Smooth muscle cell of the brain vasculature (primary cell): ENCODE measurements around the gene TMEM229B.
A peak's percentile ranks its signal among the peaks of the same experiment; 100 is the strongest.

Experiments used
- DNase-seq: peaks from one replicate; pipeline ENCODE4 v3.0.0-alpha.2; 2012; ENCODE audit warnings: low read depth, low spot score

Gene TMEM229B

DNA sequence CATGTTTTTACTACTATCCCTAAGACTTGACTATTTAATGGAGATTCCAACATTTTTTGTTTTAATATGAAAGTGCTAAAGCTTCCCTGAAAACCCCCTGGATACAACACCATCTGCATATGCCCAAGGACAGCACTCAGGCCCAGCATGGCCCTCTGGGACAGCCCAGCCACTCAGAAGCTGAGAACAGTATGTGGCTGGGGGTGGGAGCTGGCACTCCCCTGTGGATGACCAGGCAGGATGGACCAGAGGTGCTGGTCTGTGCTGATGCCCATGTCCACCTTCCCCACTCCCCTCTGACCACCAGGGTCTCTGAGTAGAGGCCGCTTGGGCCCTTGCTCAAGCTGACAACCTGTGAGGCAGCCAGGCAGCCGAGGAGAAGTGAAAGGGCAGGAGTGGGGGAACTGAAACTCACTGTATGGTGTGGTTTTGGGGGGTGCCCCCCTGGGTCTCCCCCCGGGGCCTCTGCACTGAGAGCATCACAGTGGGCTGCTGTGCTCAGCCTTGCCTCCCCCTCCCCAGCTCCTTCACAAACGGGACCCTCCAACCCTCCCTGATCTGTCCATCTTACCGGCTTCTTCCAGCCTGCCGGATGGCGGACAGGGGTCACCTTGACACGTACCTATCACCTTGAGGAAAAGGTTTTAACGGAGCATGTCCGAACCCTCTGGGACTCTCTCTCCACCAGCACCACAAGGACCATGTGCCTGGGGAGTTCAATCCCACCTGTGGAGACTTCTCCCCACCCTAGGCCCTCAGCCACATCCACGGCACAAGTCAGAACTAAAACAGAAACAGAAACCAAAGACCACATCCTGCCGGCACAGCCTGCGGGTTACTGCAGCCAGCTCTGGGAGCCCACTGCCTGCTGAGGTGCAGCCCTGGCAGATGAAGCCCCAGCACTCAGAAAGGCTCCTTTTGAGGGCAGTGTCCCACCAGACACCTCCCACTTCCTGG is at the start of gene TMEM229B:
Gene TMEM229B, minus strand, starts transcription at position 785 of the 957 bp plus-strand sequence. CDS start 14,798 bp downstream, outside the sequence.
- DNase-seq, result no peak

DNA sequence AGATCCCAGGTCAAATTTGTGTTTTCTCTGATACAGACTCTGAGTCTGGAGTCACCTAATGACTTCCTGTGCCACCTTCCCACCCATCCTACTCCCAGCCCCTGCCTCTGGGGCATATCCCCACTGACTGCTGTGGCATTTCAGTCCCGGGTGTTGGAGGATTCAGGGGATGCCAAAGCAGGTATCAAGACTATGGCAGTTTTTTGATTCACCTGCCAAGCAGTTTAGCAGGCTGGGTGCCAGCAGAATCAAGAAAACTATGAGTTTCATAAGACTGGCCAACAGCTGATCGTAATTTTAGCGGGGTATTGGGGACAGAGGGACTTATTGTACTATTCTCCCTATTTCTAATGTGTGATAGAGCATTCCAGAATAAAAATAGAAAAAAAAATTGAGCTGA is 49.2 kb upstream of the TMEM229B start:
- no peak for DNase-seq

DNA sequence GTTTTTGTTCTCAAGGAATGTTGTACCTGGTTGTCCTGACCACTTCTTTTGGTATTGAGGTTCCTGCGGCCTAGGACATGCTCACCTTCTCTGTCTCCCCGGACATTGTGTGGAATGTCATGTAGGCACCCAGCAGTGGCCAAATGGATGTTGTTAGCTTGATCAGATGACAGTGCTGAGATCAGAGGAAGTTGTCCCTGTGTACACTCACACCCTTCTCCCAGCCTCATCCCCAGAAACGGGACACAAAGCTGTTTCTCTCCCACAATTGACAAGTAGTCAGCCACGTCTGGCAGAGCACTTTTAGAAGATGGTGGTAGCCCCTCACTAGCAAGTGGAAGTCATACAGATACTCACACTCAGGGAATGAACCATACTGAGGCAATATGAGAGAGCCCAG is 47.6 kb upstream of the TMEM229B start:
- no peak for DNase-seq

DNA sequence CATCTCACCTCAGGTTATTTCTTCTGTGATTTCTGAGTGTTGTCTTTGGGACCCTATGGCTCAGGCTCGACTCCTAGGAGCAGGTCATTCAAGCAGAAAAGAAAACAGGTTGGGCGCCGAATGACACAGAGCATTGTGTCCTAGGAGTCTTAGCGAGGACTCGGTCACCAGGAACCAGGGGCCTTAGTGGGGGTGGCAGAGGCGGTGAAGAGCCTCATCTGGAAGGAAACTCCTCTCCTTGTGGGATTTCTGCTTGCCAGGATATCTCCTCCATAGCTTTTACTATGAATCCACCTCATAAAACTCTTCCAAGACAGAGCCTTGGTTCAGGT is 45.2 kb upstream of the TMEM229B start:
- no peak for DNase-seq

DNA sequence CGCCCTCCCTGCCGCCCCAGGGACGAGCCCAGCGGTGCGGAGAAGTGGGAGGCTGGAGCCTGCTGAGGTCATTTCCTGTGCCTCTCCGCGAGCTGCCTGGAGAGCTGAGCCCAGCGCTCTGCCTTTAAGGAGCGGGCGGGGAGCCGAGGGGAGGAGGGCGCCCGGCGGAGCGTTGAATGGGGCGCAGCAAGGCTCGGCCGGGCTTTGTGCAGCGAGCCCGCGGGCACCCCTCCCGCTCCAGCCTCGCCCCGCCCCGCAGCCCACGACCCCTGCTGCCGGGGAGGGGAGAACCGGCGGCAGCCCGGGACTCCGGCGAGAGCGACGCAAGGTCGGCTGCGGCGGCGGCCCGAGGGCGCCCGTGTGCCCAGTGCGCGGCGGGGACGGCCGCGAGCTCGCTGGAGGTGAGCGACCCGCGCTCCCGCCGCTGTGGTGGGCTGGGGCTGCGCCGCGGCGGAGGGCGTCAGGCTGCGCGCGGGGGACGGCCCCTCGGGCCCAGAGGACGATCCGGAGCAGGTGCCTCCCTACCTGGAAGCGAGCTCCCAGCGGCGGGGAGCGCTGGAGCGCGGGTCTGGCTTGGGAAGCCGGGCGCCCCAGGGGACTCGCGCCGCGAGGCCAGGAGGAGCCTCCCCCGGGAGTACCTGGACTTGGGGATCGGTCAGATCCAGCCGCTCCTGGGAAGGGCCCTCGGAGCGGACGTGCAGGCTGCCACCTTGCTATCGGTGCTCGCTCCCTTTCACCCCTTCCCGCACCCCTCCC is 44.7 kb upstream of the TMEM229B start, which contains the start of gene PLEKHH1:
Gene PLEKHH1, plus strand, starts transcription at position 293 of the 756 bp plus-strand sequence. CDS start 8,578 bp downstream, outside the sequence.
- DNase-seq, result no peak

DNA sequence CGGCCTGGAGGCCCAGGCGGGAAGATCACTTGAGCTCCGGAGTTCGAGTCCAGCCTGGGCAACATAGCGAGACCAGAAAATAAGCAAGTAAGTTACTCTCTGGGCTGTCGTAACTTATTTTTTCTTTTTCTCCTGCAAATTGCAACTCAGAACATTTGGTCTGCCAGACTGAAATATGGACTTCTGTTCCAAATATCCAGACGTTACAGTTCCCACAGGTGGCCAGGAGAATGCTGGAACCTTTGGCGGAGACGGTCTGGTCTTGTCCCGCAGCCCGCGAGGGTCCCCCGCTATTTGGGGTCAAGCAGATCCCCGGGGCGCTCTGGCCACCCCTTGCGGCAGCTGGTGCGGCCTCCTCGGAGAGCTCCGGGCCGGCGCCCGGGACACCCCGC is 44.1 kb upstream of the TMEM229B start:
- DNase-seq, result no peak

DNA sequence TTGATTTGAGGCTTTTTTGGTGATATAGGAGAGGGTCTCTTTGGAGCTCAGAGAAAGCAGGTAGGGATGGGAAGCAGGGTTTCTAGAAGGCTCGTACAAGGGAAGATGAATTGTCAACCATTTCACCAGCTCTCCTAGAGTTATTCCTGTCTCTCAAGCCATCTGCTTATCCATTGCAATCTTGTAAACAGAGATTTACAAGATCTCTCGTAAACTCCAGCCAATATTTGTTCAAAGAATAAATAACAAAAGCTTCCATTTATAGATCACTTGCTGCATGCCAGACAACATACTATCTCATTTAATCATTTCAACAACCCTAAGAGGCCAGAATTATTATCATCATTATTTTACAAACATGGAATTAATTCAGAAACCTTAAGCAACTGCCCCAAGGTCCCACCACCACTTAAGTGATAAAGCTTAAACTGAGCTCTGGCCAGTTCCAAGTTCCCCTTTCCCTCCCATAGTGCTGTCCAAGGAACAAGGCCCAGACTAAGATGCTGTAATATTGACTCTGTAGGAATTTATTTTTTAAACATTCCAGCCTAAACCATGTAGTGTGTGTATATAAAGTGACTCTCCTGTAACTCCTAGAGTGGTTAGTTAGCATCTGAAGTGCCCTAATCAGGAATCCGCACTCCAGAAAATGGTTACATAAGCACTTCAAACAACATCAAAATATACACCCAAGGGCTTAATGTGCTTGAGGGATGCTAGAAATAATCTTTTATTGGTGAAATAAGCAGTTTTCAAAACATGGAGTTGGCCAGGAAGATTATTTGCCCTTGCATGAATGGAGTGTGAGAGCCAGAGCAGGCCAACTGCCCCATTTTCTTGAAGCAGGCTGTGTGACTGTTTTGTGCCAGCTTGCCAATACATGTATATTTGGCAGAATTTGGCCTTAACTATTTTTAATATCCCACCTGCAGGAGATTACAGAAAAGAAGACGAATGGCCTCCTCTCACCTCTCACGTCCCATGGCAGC is 41.7 kb upstream of the TMEM229B start:
- no peak for DNase-seq

DNA sequence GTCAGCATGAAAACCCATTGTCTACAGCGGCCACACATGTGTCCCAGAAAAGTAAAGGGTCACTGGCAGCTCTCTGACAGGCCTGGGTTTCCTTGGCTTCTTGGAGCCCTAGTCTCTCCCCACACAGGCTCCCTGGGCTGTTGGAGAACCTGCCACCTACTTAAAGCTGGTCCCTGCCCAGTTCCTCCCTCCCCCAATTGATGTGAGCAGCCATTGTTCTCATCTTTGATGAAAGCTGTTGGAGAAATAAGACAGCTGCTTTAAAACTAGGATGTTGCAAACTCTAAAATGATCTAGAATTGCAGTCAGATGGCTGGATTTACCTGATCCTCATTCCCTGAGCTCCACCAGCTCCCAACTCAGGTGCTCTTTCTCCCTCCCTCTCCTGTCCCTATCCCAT is 39.8 kb upstream of the TMEM229B start:
- no peak for DNase-seq

DNA sequence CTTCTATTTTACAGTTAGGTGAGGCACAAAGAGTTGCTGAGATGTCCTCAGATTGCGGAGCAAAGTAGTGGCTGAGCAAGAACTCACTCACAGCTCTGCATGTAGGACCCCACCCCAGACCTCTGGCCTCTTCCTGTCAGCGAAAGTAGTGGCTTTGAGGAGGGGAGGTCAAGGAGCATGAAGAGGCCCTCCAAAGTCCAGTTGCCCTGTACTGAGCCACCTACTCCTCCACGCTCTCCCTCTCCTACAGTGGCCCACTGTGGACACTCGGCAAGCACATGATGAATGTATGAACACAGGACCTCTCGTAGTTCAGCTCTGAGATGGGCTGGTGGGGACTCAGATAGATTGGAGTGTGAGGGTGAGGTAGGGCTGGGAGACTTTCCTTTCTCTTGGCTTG is 39.2 kb upstream of the TMEM229B start:
- no peak for DNase-seq

DNA sequence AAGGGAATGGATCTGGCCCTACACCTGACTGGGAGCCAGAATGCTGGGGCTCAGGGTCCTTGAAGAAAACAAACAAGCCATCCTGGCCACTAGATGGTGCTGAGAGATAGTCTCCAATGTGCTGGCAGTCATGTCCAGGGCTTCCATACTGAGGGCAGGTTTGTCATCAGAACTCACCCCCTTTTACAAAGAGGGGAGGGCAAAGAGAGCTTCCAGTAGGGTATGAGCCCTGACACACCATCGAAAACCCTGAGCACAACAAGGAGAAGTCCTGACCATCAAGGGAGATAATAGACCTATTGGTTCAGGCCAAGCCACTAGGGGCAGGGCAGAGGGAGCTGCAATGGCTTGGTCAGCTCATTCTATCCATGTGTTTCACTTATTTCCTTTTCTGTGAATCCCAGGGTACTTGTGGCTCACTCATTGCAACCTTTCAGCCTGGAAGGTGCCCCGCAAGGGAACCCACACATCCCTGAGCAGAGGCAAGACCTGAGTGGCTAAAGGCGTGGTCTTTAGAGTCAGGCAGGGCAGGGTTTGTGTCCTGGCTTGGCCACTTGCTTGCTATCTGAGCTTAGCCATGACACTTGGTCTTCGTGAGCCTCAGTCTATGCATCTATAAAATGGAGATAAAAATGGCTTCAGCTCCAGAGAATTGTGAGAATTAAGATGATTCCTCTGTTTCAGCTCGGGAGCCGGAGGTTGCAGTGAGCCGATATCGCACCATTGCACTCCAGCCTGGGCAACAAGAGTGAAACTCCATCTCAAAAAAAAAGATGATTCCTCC is 38.3 kb upstream of the TMEM229B start:
- peak; percentile 18 for DNase-seq

DNA sequence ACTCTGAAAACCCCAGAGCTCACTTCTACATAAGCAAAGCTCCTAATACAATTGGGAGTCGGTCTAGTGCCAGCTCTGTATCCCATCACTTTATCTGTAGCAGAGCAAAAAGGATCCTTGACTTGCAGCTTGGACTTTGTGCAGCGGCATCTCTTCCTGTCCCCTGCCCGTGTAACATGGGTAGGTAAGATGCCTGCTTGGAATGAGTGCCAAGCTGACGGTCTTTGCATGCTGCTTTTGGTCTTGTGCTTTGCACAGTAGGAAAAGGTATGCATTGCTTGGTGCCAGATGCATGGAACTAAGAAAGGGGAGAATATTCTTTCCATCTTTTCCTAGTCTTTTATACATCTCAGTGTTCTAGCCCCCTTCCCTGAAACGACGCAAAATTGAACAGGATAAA is 37.7 kb upstream of the TMEM229B start:
- no peak for DNase-seq

DNA sequence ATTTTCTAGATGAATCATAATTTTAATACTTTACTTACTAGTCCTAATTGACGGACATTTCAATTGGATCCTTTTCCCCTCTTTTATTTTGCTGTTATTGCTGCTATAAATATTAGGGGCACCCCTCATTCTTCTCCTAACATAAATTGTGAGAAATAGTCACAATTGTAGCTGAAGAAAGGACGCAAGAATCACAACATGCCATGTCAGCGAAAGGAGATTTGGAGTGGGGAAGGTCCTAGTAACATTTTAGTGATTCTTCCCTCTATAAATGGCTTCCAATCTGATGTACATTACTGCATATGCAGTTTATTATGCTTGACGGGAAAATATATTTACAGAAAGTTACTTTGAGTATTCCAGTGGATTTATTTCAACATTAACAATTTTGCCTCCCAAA is 36.9 kb upstream of the TMEM229B start:
- DNase-seq, result no peak

DNA sequence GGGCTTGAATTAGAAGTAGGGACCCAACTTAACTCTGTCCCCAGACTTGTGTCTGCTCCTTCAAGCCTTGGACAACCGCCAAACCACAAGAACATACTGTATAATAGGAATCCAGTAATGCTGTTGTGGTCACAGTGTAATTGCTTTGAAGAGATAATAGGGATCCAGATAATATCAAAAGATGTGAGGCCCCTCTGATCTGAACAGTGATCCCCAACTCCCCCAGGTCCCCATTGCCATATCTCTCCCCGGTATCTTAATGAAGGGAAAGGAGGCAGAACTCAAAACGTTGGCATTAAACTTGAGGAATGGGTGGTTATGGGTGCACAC is 36.1 kb upstream of the TMEM229B start:
- DNase-seq, result no peak

DNA sequence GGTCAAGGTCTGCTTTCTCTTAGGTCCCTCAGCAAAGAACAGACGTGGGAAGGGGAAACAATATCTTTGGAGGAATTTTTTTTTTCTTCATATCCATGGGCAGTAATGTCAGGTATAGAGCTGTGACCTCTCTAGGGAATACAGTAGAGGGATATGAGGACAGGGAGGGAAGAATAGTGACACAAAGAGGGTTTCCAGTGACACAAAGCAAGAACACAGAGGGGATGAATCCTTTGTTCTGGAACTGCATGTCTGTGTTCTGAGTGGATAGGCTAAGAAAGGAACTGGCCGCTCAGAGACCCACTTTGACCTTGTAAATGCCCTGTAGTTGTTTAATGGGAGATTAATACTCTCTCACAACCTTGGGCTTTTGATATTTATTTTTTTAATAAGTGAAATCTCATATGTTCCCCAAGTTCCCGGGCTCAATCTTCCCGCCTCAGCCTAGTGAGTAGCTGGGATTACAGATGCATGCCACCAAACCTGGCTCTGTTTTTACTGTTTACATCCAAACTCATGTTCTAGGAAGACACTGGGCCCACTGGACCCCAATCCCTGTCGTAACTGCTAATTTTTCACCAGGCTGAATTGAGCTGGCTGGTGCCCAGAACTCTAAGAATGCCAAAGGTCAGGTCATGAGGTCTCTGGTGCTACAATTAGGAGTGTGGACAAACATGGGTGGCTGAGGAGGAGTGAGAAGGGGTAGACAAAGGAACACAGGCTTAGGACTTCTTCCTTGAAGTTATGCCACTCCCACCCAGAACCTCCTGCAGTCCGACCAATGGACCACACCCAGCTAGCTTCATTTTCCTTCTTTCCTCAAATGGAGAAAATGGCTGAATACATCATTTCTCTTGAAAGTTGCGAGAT is 35.5 kb upstream of the TMEM229B start:
- no peak for DNase-seq

DNA sequence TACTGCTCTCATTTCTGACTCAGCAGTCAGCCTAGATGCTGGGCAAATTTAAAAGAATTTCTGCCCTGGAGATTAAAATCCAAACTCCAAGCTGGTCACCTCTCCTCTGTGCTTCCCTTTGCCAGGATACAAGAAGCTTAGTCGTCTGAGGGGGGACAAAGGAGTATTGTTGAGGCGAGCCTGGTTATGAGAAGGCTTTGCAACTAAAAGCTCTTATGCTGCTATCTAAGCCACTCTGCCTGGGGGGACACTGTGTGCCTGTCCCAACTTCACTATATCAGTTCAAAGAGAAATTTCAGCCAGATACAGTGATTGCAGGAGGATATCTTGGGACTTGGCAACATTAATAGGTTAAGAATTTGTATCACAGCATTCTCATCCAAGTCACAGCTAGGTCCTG is 33.7 kb upstream of the TMEM229B start:
- DNase-seq, result no peak

DNA sequence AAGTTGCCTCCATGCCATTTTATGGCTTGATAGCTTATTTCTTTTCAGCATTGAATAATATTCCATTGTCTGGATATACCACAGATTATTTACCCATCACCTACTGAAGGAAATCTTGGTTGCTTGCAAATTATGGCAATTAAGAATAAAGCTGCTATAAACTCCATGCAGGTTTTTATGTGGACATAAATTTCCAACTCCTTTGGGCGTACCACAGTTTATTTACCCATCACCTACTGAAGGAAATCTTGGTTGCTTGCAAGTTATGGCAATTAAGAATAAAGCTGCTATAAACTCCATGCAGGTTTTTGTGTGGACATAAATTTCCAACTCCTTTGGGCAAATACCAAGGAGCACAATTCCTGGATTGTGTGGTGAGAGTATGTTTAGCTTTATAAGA is 32.0 kb upstream of the TMEM229B start:
- DNase-seq, result no peak

DNA sequence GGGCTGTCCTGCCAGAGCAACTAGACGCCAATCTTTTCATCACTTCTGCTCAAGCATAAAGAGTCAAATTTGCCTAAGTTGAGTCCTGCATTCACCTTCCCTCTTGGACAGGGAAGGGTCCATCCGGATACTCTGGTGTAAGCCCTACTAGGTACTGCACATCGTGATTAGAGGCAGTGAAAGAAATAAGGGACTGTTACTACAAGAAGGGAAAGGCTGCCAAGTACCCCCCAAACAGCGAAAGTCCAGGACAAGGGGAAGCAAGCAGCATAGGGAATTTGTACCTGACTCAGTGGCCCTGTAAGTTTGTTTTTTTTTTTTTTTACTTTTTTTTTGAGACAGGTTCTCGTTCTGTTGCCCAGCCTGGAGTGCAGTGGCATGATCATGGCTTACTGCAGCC is 30.9 kb upstream of the TMEM229B start:
- DNase-seq, result no peak

DNA sequence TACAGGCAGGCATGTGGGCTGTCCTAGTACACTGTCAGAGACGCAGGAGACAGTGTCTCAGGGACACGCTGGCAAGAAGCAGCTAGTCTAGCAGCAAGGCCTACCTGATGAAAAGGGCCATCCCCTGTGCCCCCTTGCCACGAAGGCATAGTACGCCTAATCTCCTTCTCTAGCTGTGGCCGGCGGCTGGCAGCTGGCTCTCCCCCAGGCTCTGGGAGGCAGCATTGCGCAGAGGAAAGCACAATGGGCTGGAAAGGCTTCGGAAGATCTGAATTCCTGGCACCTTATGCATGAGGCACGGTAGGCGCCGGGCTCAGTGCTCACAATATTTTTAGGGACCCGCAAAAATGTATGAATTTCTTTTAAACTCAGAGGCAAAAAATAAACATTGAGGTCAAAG is 28.6 kb upstream of the TMEM229B start:
- no peak for DNase-seq

DNA sequence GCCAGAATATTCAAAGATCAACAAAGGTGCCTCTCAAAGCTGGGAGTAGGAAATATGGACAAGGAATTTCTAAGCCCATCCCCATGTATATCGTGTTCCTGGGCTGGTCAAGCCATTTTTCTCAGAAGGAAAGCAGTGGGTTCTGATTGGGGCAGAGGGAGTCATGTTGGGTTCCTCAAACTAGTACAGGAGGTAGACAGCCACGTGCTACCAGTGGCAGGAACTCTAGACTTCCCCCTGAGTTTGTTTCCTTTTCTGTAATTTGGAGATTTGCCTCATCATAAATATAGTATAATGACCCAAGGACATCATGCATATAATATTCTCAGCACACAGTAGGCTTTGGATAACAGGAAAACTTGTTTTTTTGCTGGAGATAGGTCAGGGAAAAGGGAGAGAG is 28.2 kb upstream of the TMEM229B start:
- DNase-seq, result no peak
